Osteoblast (primary cell): Measurements from ENCODE around the gene CLNS1A. TPM values are rescaled to one million over a fixed set of nuclear protein-coding genes. Genes with fewer than 3 reads are reported as not detected.

Experiments used
- DNase-seq: peaks from one replicate; pipeline ENCODE4 v3.0.0; 2011; ENCODE audit warnings: low spot score, mixed read lengths; ENCODE audit not compliant: insufficient read length; ENCODE audit errors: missing footprints
- H2AFZ ChIP-seq: 2 replicates; pipeline ENCODE4 v1.6.0; 2011; ENCODE audit warnings: mild to moderate bottlenecking, low read length
- H3K27ac ChIP-seq: 2 replicates; pipeline ENCODE4 v1.5.1; 2011; ENCODE audit warnings: mild to moderate bottlenecking, low read depth, low read length, moderate library complexity
- H3K27me3 ChIP-seq: 2 replicates; pipeline ENCODE4 v1.6.0; 2012; ENCODE audit warnings: mild to moderate bottlenecking, control low read depth, inconsistent platforms, low read length, moderate library complexity; ENCODE audit not compliant: insufficient read depth
- H3K36me3 ChIP-seq: 2 replicates; pipeline ENCODE4 v1.5.1; 2011; ENCODE audit warnings: mild to moderate bottlenecking, low read length, control low read depth, moderate library complexity; ENCODE audit not compliant: insufficient read depth
- H3K4me1 ChIP-seq: 2 replicates; pipeline ENCODE4 v1.5.1; 2011; ENCODE audit warnings: mild to moderate bottlenecking, low read length, control low read depth, moderate library complexity; ENCODE audit not compliant: insufficient read depth
- H3K4me2 ChIP-seq: 2 replicates; pipeline ENCODE4 v1.6.0; 2011; ENCODE audit warnings: mild to moderate bottlenecking, low read length; ENCODE audit not compliant: insufficient read depth
- H3K4me3 ChIP-seq: fragments of 200-600 bp; sonication (generic); 3 replicates; pipeline ENCODE4 v1.5.1; 2012; ENCODE audit warnings: mild to moderate bottlenecking, low read length, inconsistent platforms; ENCODE audit not compliant: insufficient read depth
- H3K79me2 ChIP-seq: 2 replicates; pipeline ENCODE4 v1.6.0; 2012; ENCODE audit warnings: mild to moderate bottlenecking, low read length, control low read depth, inconsistent platforms; ENCODE audit not compliant: insufficient read depth
- H3K9me3 ChIP-seq: 2 replicates; pipeline ENCODE4 v1.5.1; 2011; ENCODE audit warnings: low read depth, low read length, control low read depth
- H4K20me1 ChIP-seq: 2 replicates; pipeline ENCODE4 v1.6.0; 2012; ENCODE audit warnings: mild to moderate bottlenecking, low read length, control low read depth; ENCODE audit not compliant: insufficient read depth
- CTCF ChIP-seq: IDR thresholded peaks from 2 replicates; pipeline ENCODE4 v1.5.1; 2011; ENCODE audit warnings: mild to moderate bottlenecking, low read depth, low read length, moderate library complexity; ENCODE audit errors: extremely low read depth
- total RNA-seq: library from RNA; depleted of rRNA; stranded (reverse); fragments of >200 nt; gene quantifications from 2 replicates; pipeline ENCODE4 v1.2.3, GENCODE V29; 2012

CLNS1A gene
- total RNA-seq, result 84.9 and 85.8 TPM in 2 replicates

DNA sequence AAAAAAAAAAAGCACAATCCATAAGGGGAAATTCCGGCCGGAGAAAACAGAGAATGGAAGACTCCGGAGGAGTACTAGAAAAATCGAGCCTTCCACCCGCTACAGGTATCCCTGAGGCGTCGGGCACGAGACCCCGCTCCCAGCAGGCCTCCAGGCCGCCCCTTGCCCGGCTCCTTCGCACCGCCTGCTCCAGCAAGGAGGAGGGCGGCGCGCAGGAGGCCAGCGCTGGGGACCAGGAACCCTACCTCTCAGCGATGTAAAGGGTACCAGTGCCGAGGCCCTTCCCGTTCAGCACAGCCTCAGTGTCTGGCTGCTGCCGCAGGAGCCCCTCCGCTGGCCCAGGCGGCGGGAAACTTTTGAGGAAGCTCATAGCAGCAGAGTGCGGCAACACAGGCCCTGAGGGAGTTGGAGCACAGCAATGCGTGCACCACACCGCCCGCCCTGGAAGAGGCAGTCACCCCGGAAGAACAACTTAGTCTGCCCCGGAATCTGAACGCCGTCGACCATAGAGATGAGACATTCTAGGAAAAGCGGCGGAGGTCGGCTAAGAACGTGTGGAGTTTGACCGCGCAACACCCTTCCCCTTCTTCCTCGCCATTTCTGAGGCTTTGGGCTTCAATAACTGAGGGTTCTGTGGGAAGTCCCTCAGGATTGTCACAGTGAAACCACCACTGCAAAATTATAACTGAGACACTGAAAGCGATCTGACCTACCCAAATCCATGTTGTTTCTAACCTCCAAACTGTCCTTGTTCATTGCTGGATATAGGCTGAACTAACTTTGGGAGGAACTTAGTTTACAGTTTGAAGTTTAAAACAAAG, at the start of gene CLNS1A:
CLNS1A (minus strand) TSS at position 450 of the 821 bp plus-strand sequence; CDS start at position 370, 80 bp downstream.
- peak; percentile 93 for DNase-seq
- Histone ChIP-seq H3K27me3 (no peaks in the 10 kb centered on the region), H3K9me3 (no peaks in the 10 kb centered on the region), H2AFZ (peak within 1 kb of the TSS; percentile 96), H3K4me3 (peak within 1 kb of the TSS; percentile 85), H3K36me3 (peaks cover 4% of the 10 kb centered on the region), H3K4me1 (peaks cover 17% of the 10 kb centered on the region), H4K20me1 (no peaks in the 10 kb centered on the region), H3K4me2 (peak within 1 kb of the TSS; percentile 89), H3K79me2 (peaks cover 46% of the 10 kb centered on the region), H3K27ac (peak within 1 kb of the TSS; percentile 80)
- TF ChIP-seq CTCF, result no peak

- H3K27me3 ChIP-seq, result no peaks in the 10 kb centered on the region
- no peaks in the 10 kb centered on the region for H4K20me1 ChIP-seq
- no peak for TF ChIP-seq CTCF
- H3K4me2 ChIP-seq, result no peak overlapping the region
- peaks cover 60% of the 10 kb centered on the region for H3K36me3 ChIP-seq
- H3K4me1 ChIP-seq, result no peaks in the 10 kb centered on the region
- H3K4me3 ChIP-seq, result no peak overlapping the region
- no peaks in the 10 kb centered on the region for H3K9me3 ChIP-seq
- no peak for DNase-seq
- H2AFZ ChIP-seq, result no peak overlapping the region
- no peak overlapping the region for H3K27ac ChIP-seq
- H3K79me2 ChIP-seq, result no peaks in the 10 kb centered on the region
Measured at GRCh38 chr11:77687088-77687487, 49.5 kb upstream of the CLNS1A start.

DNA sequence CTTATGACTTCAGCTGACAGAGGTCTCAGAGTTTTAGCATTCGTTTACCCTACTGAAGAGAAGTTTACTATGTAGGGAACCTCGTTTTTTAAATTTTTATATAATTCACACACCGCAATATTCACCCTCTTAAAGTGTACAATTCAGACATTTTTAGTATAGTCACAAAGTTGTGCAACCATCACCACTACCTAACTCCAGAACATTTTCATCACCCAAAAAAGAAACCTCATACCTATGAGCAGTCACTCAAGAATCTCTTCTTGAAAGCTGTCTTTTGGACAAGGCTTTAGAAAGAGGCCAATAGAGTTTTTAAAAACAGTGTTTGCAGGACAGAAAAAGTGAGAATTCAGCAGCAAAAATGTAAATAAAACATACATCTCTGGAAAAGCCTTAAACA, 39.5 kb upstream of the CLNS1A start:
- Histone ChIP-seq H4K20me1 (no peaks in the 10 kb centered on the region), H3K4me3 (no peak overlapping the region), H3K9me3 (no peaks in the 10 kb centered on the region), H3K36me3 (peaks cover 33% of the 10 kb centered on the region), H3K27me3 (no peaks in the 10 kb centered on the region), H2AFZ (no peak overlapping the region), H3K27ac (no peak overlapping the region), H3K4me1 (peaks cover 7% of the 10 kb centered on the region), H3K4me2 (no peak overlapping the region), H3K79me2 (no peaks in the 10 kb centered on the region)
- no peak for TF ChIP-seq CTCF
- DNase-seq, result no peak

DNA sequence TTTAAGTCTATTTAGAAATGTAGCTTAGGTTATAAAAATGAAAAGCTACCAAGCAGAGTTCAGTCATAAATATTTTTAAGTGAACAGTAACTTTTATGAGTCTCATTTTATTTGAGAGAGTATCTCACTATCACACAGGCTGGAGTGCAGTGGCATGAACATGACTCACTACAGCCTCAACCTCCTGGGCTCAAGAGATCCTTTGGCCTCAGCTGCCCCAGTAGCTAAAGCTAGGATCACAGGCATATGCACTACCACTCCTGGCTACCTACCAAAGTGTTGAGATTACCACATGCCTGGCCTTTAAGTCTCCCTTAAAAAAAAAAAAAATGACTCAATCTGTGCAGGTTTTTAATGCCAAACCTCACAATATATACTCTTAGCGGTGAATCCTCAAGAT, 34.7 kb upstream of the CLNS1A start:
- Histone ChIP-seq H3K9me3 (no peaks in the 10 kb centered on the region), H3K4me3 (no peak overlapping the region), H2AFZ (no peak overlapping the region), H3K27ac (peak overlapping the region; percentile 31), H3K36me3 (peaks cover 42% of the 10 kb centered on the region), H4K20me1 (no peaks in the 10 kb centered on the region), H3K4me1 (peaks cover 33% of the 10 kb centered on the region), H3K27me3 (no peaks in the 10 kb centered on the region), H3K4me2 (no peak overlapping the region), H3K79me2 (no peaks in the 10 kb centered on the region)
- TF ChIP-seq CTCF, result no peak
- peak; percentile 78 for DNase-seq
